Endothelial cell of umbilical vein (primary cell): ENCODE measurements around the gene SLMAP. TPM values are rescaled to one million over a fixed set of nuclear protein-coding genes. Genes with fewer than 3 reads are reported as not detected.

Source experiments
- BruUV-seq: library from RNA; stranded (reverse); fragments of 400-500 nt; replicated peaks from 2 replicates; lab custom pipeline; 2021; lab: Mats Ljungman, UMichigan
- CTCF ChIA-PET: fragments of 300-600, 350-600 bp; sonication (Branson Sonifier 250); formaldehyde crosslinking; loops from one replicate; lab custom pipeline; 2021; ENCODE audit warnings: antibody characterized with exemption, inconsistent platforms; lab: Charles Lee
- POLR2A ChIA-PET: fragments of 300-600, 350-600 bp; sonication (Branson Sonifier 250); formaldehyde crosslinking; loops from one replicate; lab custom pipeline; 2021; ENCODE audit warnings: antibody characterized with exemption, inconsistent platforms; lab: Charles Lee
- DNase-seq: peaks from one replicate; pipeline ENCODE4 v3.0.0-alpha.2; 2011; ENCODE audit warnings: low read depth, low spot score
- FAIRE-seq: peaks from 2 replicates; lab custom pipeline; 2011; peaks lifted over from hg19 to GRCh38; lab: Jason Lieb, UNC
- H2AFZ ChIP-seq: 2 replicates; pipeline ENCODE4 v1.6.0; 2012; ENCODE audit warnings: low read depth, low read length, control low read depth, inconsistent platforms
- H3K27ac ChIP-seq: 2 replicates; pipeline ENCODE4 v1.5.1; 2011; ENCODE audit warnings: low read depth, mild to moderate bottlenecking, control low read depth, low read length, moderate library complexity; ENCODE audit not compliant: insufficient read depth
- H3K27me3 ChIP-seq, 2 experiments: 2 replicates each; pipeline versions ENCODE4 v1.6.0 to v1.6.1; 2011; ENCODE audit warnings: low read length in 2 of 2, mixed read lengths in 1 of 2; ENCODE audit not compliant: control insufficient read depth in 2 of 2, insufficient read depth in 2 of 2
- H3K36me3 ChIP-seq, 2 experiments: 2 replicates in 1 of 2; 3 replicates in 1 of 2; pipeline ENCODE4 v1.5.1; 2011; ENCODE audit warnings: low read length in 2 of 2, mild to moderate bottlenecking in 1 of 2, moderate library complexity in 1 of 2; ENCODE audit not compliant: control insufficient read depth in 2 of 2, insufficient read depth in 2 of 2; ENCODE audit errors: extremely low read depth in 1 of 2
- H3K4me1 ChIP-seq: 3 replicates; pipeline ENCODE4 v1.5.1; 2011; ENCODE audit warnings: mild to moderate bottlenecking, low read length; ENCODE audit not compliant: control insufficient read depth, insufficient read depth; ENCODE audit errors: extremely low read depth
- H3K4me2 ChIP-seq: 2 replicates; pipeline ENCODE4 v1.6.1; 2011; ENCODE audit warnings: low read length, control low read depth, mixed read lengths; ENCODE audit not compliant: insufficient read depth
- H3K4me3 ChIP-seq, 3 experiments: fragments of 200-600 bp in 1 of 3; sonication (generic), shearing (Covaris generic) in 1 of 3; replicated peaks in 1 of 3; 2 replicates each; pipeline ENCODE4 v1.5.1; 2011 to 2016; ENCODE audit warnings: control low read depth in 3 of 3, low read length in 3 of 3, mild to moderate bottlenecking in 2 of 3, inconsistent platforms in 1 of 3, low read depth in 1 of 3, moderate library complexity in 1 of 3; ENCODE audit not compliant: insufficient read depth in 1 of 3
- H3K79me2 ChIP-seq: 2 replicates; pipeline ENCODE4 v1.6.0; 2012; ENCODE audit warnings: low read length, inconsistent platforms; ENCODE audit not compliant: control insufficient read depth, insufficient read depth
- H3K9ac ChIP-seq: replicated peaks from 2 replicates; pipeline ENCODE3; 2011; ENCODE audit warnings: low read length, control low read depth; ENCODE audit not compliant: insufficient read depth; ENCODE audit errors: extremely low read depth
- H3K9me1 ChIP-seq: replicated peaks from 3 replicates; pipeline ENCODE4 v1.6.0; 2011; ENCODE audit warnings: mild to moderate bottlenecking, low read length; ENCODE audit not compliant: control insufficient read depth, insufficient read depth; ENCODE audit errors: extremely low read depth
- H3K9me3 ChIP-seq: replicated peaks from 2 replicates; pipeline ENCODE4 v1.5.1; 2012; ENCODE audit warnings: low read length, inconsistent platforms; ENCODE audit not compliant: control insufficient read depth, insufficient read depth
- H4K20me1 ChIP-seq: replicated peaks from 2 replicates; pipeline ENCODE3; 2011; ENCODE audit warnings: mild to moderate bottlenecking, low read length; ENCODE audit not compliant: control insufficient read depth, insufficient read depth; ENCODE audit errors: extremely low read depth
- CTCF ChIP-seq, 2 donors: IDR thresholded peaks; 1 replicate in 1 of 2; 2 replicates in 1 of 2; pipeline ENCODE4 v1.5.1; 2011; ENCODE audit warnings: low read length in 2 of 2, mild to moderate bottlenecking in 2 of 2, moderate library complexity in 2 of 2, control low read depth in 1 of 2, inconsistent platforms in 1 of 2, low read depth in 1 of 2; ENCODE audit not compliant: insufficient read depth in 1 of 2; ENCODE audit errors: extremely low read depth in 1 of 2
- EZH2 ChIP-seq: IDR thresholded peaks from 2 replicates; pipeline ENCODE4 v1.6.1; 2012; ENCODE audit warnings: borderline replicate concordance, low read depth, mild to moderate bottlenecking, moderate library complexity, low read length, inconsistent platforms; ENCODE audit not compliant: severe bottlenecking
- FOS ChIP-seq: IDR thresholded peaks from 2 replicates; pipeline ENCODE4 v1.6.1; 2011; ENCODE audit warnings: mild to moderate bottlenecking, low read length, moderate library complexity, borderline replicate concordance; ENCODE audit not compliant: insufficient read depth
- GATA2 ChIP-seq: IDR thresholded peaks from 2 replicates; pipeline ENCODE4 v1.7.0; 2011; ENCODE audit warnings: low read depth, mild to moderate bottlenecking, moderate library complexity, mixed read lengths, low read length; ENCODE audit not compliant: insufficient read length, insufficient read depth
- JUN ChIP-seq: IDR thresholded peaks from 2 replicates; pipeline ENCODE4 v1.6.1; 2011; ENCODE audit warnings: borderline replicate concordance, low read depth; ENCODE audit not compliant: insufficient read length, insufficient read depth
- MAX ChIP-seq: IDR thresholded peaks from 2 replicates; pipeline ENCODE4 v1.6.1; 2011; ENCODE audit not compliant: insufficient read depth, insufficient read length
- MYC ChIP-seq: IDR thresholded peaks from one replicate; pipeline ENCODE4 v1.6.1; 2011; ENCODE audit warnings: mild to moderate bottlenecking, low read depth, low read length
- POLR2A ChIP-seq: IDR thresholded peaks from 2 replicates; pipeline ENCODE4 v1.6.1; 2012; ENCODE audit warnings: low read depth, mild to moderate bottlenecking, control low read depth, low read length
- POLR2AphosphoS5 ChIP-seq: IDR thresholded peaks from 2 replicates; pipeline ENCODE4 v1.6.1; 2012; ENCODE audit warnings: low read depth, mild to moderate bottlenecking, control low read depth, low read length, moderate library complexity; ENCODE audit not compliant: insufficient read depth
- dilution Hi-C: fragments of 300-500 bp; cut with MboI; formaldehyde crosslinking; loops from one replicate; pipeline ENCODE4 v1.15.0; 2019; ENCODE audit warnings: low sequenced_read_pairs; ENCODE audit not compliant: extremely low pct_ligation_motif_present
- intact Hi-C: fragments of 100-400 bp; cut with micrococcal nuclease; formaldehyde crosslinking; loops from one replicate; pipeline ENCODE4 v1.10.0; 2022
- polyA plus RNA-seq, 4 experiments: library from polyadenylated mRNA; depleted of rRNA in 3 of 4; stranded (reverse) in 3 of 4; unstranded in 1 of 4; fragments of >200 nt; gene quantifications; 2 replicates each; pipeline versions ENCODE4 v1.2.1 to v1.2.3, GENCODE V29; 2011 to 2012; ENCODE audit warnings: missing spikeins in 1 of 4
- total RNA-seq: library from RNA; stranded (reverse); gene quantifications from 2 replicates; pipeline ENCODE4 v1.2.3, GENCODE V29; 2021

The SLMAP gene
- total and polyA plus RNA-seq, 2 donors (not counting 3 experiments of a cell fraction or from before 2014, with no cell fraction given): 9.8 to 54.7 TPM

GRCh38 chr3:57746156-57747010, 9.7 kb upstream of the SLMAP start:
- POLR2A ChIA-PET: no interaction called here
- no peak overlapping the region for H3K27ac ChIP-seq
- dilution Hi-C loops: no loop called here

More at GRCh38 chr3:57746156-57747010, 9.7 kb upstream of the SLMAP start:
- intact Hi-C loops: no loop called here
- H4K20me1 ChIP-seq: no peaks in the 10 kb centered on the region
- FAIRE-seq: no peak
- H2AFZ ChIP-seq: no peak overlapping the region
- H3K9me1 ChIP-seq: no peaks in the 10 kb centered on the region
- H3K4me3 ChIP-seq: no peak overlapping the region
- no peak overlapping the region for H3K9ac ChIP-seq
- no peaks in the 10 kb centered on the region for H3K36me3 ChIP-seq
- BruUV-seq: no TSS peak
- no peaks in the 10 kb centered on the region for H3K4me1 ChIP-seq
- H3K27me3 ChIP-seq: no peaks in the 10 kb centered on the region
- H3K9me3 ChIP-seq: no peaks in the 10 kb centered on the region
- TF ChIP-seq FOS (no peak), POLR2AphosphoS5 (no peak), MYC (no peak), JUN (no peak), MAX (no peak), GATA2 (no peak), CTCF (IDR thresholded peaks at IDR 0.05; ENCODE audit: extremely low read depth in 1 of 2, insufficient read depth in 1 of 2, low read depth in 1 of 2, low read length in 2 of 2) (no peak), EZH2 (no peak), POLR2A (no peak)
- H3K79me2 ChIP-seq: no peaks in the 10 kb centered on the region
- CTCF ChIA-PET: interaction anchor here (0.6 kb wide), 1 partner anchor 109 kb away, joined by 3 read pairs; no protein-coding TSS in a partner anchor
- no peak overlapping the region for H3K4me2 ChIP-seq
- DNase-seq: no peak
